ENCODE measurements around the gene ACTR10.
"Not testable (repeated sequence)": the region's sequence is repeated elsewhere in the genome, so short reads cannot be mapped to it uniquely, and the experiment has no call there.

The ACTR10 gene

DNA sequence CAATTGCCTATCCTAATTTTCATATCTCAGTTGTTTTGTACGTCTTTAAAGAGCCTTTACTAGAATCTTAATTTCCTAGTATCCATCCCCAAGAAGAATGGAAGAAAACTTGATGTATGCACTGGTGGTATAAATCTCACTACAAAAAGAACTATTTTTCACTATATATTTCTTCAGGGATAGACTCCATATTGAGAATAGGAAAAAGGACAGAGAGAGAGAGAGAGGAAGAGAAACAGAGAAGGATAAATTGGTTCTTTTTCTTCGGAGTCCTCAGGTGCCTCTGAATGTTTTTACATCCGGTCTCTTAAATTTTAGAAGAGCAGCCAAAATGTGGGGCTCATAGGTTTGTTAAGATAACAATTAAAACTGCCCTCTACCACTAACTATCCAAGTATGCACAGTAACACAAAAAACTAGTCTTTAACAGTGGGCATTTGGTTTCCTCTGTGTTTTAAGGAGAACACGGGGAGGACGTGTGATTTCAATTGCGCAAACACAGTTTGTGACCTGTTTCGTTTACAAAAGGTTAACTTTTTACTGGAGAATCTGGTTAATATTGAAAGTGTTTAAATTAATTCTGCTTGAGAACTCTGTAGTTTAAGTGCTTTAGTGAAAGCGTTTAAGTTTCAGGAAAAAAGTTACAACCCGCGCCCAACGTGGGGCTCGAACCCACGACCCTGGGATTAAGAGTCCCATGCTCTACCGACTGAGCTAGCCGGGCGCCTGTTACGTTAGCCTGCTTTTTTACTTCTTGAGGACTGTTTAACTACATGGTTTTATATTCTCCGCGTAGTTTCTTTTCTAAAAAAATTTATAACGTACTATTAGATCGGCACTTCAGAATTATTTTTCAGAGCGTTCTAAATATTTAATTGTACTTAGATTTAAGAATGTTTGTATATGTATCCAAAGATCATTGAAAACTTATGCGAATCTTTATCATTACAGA is 39.6 kb downstream of the ACTR10 start:
- H3K27me3 Mint-ChIP-seq = no peaks in the 10 kb centered on the region
- peak; percentile 23 for ATAC-seq (replicated peaks; ENCODE audit: extremely low read depth, poor library complexity, severe bottlenecking)
- peak; percentile 75 to 83 for DNase-seq (ENCODE audit: low spot score in 2 of 2)
- peaks cover 14% of the 10 kb centered on the region for H3K36me3 Mint-ChIP-seq (ENCODE audit: insufficient read depth)
- H3K9me3 Mint-ChIP-seq = no peaks in the 10 kb centered on the region
- no peak overlapping the region for H3K27ac Mint-ChIP-seq (ENCODE audit: low read depth)
- H3K4me3 Mint-ChIP-seq = no peak overlapping the region
- H3K4me1 Mint-ChIP-seq = peaks cover 13% of the 10 kb centered on the region

DNA sequence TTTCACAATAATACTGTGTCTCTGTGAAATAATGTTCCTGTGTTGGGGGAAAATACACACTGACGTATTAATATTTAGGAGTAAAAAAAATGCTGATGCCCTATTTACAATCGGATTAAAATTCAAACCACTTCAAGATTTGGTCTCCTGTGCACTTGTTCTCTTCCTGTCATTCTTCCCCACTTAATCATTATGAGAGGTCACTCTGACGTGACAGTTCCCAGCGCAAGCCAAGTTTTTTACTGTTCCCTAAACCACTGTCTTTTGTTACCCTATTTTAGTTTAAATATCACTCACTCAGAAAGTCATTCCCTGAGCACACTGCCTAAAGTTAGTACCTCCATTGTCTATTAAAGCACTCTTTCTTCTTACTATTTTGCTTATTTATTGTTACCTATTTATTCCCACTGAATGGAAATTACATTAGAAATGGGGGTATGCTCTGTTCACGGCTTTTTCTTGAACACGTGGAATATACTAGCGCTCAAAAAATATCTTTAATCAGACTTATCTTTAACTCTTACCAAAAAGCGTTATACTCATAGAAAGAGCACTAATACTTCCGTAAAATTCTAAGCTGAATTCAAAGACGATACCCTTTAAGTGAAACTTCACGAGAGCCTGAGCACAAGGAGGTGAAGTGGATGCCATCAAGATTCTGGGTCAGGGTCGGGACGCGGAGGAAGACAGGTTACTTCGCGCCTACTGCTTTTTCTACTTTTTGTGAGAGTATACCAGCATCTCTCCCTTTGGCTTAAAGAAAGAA is 44.0 kb downstream of the ACTR10 start:
- ATAC-seq (replicated peaks; ENCODE audit: extremely low read depth, poor library complexity, severe bottlenecking) (peak; percentile 44), DNase-seq (ENCODE audit: low spot score in 2 of 2) (no peak)
- H3K4me1 Mint-ChIP-seq = peaks cover 36% of the 10 kb centered on the region
- H3K27ac Mint-ChIP-seq (ENCODE audit: low read depth) = peak overlapping the region; percentile 99
- H3K36me3 Mint-ChIP-seq (ENCODE audit: insufficient read depth) = peaks cover 20% of the 10 kb centered on the region
- H3K27me3 Mint-ChIP-seq = no peaks in the 10 kb centered on the region
- H3K4me3 Mint-ChIP-seq = peak overlapping the region; percentile 98
- H3K9me3 Mint-ChIP-seq = no peaks in the 10 kb centered on the region

DNA sequence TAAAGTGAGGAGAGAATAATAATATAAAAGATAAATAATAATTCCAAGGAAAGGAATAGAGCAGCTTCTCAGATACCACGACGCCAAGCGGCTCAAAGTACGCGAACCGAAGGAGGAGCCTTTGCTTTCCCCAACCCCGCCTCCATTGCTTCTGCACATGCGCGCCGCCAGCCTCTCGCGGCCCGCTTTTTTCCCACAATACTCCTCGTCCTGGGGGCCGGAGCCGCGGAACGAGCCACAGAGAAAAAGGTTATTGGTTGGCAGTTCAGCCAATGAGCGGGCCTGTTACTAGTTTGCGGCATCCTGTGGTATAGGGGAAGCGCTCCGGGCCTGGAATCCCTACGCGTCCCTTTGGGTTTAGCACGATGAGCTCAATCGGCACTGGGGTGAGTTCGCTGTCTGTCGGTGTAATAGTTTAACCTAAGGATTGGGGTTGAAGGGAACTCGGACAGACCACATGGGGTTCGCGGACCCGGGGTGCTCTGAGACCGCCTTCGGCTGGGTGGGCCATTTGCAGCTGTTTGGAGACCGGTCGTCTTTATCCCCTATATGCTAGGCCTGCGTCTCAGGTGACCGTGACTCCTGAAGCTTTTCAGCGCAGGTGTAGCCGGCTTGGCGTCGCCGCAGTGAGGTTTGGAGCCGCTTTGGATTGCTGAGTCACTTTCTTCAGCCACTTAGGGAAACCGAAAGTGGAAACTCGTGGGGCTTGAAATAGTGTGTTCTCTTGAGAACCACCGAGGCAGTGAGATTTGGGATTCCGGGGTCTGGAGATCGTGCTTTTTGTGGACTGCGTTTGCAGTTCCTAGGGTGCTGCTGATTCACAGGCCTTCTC is 44.8 kb downstream of the ACTR10 start, which contains the start of gene PSMA3:
Gene PSMA3 (plus strand): TSS at position 288 of the 832 bp plus-strand sequence. CDS start 78 bp downstream, at position 366.
- Mint-ChIP-seq H3K27ac (ENCODE audit: low read depth) (peak within 1 kb of the TSS; percentile 99), H3K4me1 (peaks cover 36% of the 10 kb centered on the region), H3K4me3 (peak within 1 kb of the TSS; percentile 98), H3K27me3 (no peaks in the 10 kb centered on the region), H3K9me3 (no peaks in the 10 kb centered on the region), H3K36me3 (ENCODE audit: insufficient read depth) (peaks cover 21% of the 10 kb centered on the region)
- peak; percentile 92 for ATAC-seq (replicated peaks; ENCODE audit: extremely low read depth, poor library complexity, severe bottlenecking)
- DNase-seq (ENCODE audit: low spot score in 2 of 2) = peak; percentile 96

DNA sequence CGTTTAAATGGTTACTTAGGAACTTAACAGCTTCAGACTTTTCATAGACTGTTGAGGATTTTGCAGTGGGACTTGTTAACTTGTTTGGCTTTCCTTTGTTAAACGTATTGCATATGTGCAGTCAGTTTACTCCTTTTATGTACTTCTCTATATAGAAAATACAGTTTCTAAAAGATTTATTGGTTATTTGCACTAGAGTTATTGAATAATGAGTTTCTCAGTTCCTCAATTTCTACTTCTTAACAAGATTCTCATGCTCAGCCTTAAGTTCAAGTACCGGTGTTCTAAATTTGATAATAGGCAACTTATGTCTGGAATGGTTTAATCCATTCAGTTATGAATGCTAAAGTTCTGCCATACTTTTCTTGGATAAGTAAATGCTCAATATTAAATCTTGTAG is 45.6 kb downstream of the ACTR10 start:
- H3K9me3 Mint-ChIP-seq = no peaks in the 10 kb centered on the region
- peak overlapping the region; percentile 98 for H3K4me3 Mint-ChIP-seq
- no peak for DNase-seq (ENCODE audit: low spot score in 2 of 2)
- H3K4me1 Mint-ChIP-seq = peaks cover 35% of the 10 kb centered on the region
- H3K27ac Mint-ChIP-seq (ENCODE audit: low read depth) = peak overlapping the region; percentile 99
- peaks cover 26% of the 10 kb centered on the region for H3K36me3 Mint-ChIP-seq (ENCODE audit: insufficient read depth)
- H3K27me3 Mint-ChIP-seq = no peaks in the 10 kb centered on the region
- no peak for ATAC-seq (replicated peaks; ENCODE audit: extremely low read depth, poor library complexity, severe bottlenecking)

DNA sequence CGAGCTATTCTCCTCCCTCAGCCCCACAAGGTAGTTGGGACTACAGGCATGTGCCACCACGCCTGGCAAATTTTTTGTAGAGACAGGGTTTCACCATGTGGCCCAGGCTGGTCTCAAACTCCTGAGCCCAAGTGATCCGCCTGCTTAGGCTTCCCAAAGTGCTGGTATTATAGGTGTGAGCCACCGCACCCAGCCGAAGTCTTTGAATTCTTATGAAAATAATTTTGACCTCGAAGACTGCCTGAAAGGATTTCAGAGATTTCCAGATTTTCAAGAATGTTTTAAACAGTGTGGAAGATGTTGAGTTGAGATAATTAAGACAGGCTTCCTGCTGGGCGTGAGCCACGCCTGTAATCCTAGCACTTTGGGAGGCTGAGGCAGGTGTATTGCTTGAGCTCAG is 49.7 kb downstream of the ACTR10 start:
- Mint-ChIP-seq H3K4me1 (peaks cover 39% of the 10 kb centered on the region), H3K27ac (ENCODE audit: low read depth) (no peak overlapping the region), H3K27me3 (no peaks in the 10 kb centered on the region), H3K4me3 (no peak overlapping the region), H3K9me3 (no peaks in the 10 kb centered on the region), H3K36me3 (ENCODE audit: insufficient read depth) (peaks cover 43% of the 10 kb centered on the region)
- ATAC-seq (replicated peaks; ENCODE audit: extremely low read depth, poor library complexity, severe bottlenecking) (no peak), DNase-seq (ENCODE audit: low spot score in 2 of 2) (no peak)

DNA sequence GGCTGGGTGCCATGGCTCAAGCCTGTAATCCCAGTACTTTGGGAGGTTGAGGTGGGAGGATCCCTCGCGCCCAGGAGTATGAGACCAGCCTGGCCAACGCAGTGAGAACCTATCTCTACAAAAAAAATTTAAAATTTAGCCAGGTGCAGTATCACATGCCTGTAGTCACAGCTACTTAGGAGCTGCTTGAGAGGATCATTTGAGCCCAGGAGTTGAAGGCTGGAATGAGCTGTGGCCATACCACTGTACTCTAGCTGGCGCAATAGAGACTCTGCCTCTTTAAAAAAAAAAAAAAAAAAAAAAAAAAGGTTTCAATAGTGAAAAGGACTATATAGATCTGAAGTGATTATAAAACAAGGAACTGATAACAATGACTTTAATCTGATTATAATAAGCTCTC is 58.2 kb downstream of the ACTR10 start:
- ATAC-seq (replicated peaks; ENCODE audit: extremely low read depth, poor library complexity, severe bottlenecking) (no peak), DNase-seq (ENCODE audit: low spot score in 2 of 2) (no peak)
- Mint-ChIP-seq H3K36me3 (ENCODE audit: insufficient read depth) (peaks cover 70% of the 10 kb centered on the region), H3K4me1 (peaks cover 7% of the 10 kb centered on the region), H3K9me3 (no peaks in the 10 kb centered on the region), H3K27me3 (no peaks in the 10 kb centered on the region), H3K27ac (ENCODE audit: low read depth) (no peak overlapping the region), H3K4me3 (no peak overlapping the region)

DNA sequence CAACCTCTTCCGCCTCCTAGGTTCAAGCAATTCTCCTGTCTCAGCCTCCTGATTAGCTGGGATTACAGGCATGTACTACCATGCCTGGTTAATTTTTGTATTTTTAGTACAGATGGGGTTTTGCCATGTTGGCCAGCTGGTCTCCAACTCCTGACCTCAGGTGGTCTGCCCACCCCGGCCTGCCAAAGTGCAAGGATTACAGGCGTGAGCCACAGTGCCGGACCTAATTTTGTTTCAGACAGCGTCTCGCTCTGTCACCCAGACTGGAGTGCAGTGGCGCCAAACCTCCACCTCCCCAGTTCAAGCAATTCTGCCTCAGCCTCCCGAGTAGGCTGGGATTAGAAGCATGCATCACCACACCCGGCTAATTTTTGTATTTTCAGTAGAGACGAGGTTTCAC is 62.1 kb downstream of the ACTR10 start:
- H3K27me3 Mint-ChIP-seq; H3K9me3 Mint-ChIP-seq; H3K27ac Mint-ChIP-seq (ENCODE audit: low read depth); H3K4me1 Mint-ChIP-seq; ATAC-seq (replicated peaks; ENCODE audit: extremely low read depth, poor library complexity, severe bottlenecking); H3K4me3 Mint-ChIP-seq; DNase-seq (ENCODE audit: low spot score in 2 of 2): not testable (repeated sequence)
- H3K36me3 Mint-ChIP-seq (ENCODE audit: insufficient read depth) = peaks cover 72% of the 10 kb centered on the region

DNA sequence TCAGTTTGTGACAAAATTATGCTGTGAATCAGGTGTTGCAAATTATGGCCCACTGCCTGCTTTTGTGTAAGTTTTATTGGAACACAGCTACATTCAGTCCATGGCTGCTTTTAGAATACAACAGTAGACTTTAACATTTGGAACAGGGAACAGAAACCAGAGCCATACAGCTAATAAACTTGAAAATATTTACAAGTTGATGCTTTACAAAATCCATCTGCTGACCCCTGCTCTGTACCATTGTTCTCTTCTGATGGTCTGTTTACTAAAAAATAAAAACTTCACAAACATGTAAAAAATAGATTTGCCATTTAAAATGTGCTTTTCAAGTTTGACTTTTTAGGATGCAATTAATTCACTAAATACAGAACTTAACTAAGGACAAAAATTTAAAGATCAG is 65.5 kb downstream of the ACTR10 start:
- Mint-ChIP-seq H3K27ac (ENCODE audit: low read depth) (peak overlapping the region; percentile 41), H3K4me1 (no peaks in the 10 kb centered on the region), H3K9me3 (no peaks in the 10 kb centered on the region), H3K4me3 (no peak overlapping the region), H3K36me3 (ENCODE audit: insufficient read depth) (peaks cover 68% of the 10 kb centered on the region), H3K27me3 (no peaks in the 10 kb centered on the region)
- ATAC-seq (replicated peaks; ENCODE audit: extremely low read depth, poor library complexity, severe bottlenecking) (no peak), DNase-seq (ENCODE audit: low spot score in 2 of 2) (no peak)

DNA sequence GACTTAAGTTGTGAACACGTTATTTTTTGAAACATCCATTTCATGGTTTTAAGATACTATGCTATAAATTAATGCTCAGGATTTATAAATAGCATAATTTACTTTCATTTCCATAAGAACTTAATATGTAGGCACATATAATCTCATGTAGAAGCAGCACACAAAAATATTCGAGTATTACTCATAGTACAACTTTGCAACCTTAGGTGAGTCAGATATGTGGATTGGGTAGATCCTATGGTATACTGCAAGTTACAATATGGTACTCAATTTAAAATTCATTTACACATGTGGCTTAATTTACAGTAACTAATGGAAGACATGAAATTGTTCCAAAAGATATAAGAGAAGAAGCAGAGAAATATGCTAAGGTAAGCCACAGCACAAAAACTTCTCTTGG is 70.7 kb downstream of the ACTR10 start:
- Mint-ChIP-seq H3K4me1 (peaks cover 16% of the 10 kb centered on the region), H3K36me3 (ENCODE audit: insufficient read depth) (peaks cover 67% of the 10 kb centered on the region), H3K27ac (ENCODE audit: low read depth) (no peak overlapping the region), H3K27me3 (no peaks in the 10 kb centered on the region), H3K4me3 (no peak overlapping the region), H3K9me3 (no peaks in the 10 kb centered on the region)
- ATAC-seq (replicated peaks; ENCODE audit: extremely low read depth, poor library complexity, severe bottlenecking) (no peak), DNase-seq (ENCODE audit: low spot score in 2 of 2) (no peak)

DNA sequence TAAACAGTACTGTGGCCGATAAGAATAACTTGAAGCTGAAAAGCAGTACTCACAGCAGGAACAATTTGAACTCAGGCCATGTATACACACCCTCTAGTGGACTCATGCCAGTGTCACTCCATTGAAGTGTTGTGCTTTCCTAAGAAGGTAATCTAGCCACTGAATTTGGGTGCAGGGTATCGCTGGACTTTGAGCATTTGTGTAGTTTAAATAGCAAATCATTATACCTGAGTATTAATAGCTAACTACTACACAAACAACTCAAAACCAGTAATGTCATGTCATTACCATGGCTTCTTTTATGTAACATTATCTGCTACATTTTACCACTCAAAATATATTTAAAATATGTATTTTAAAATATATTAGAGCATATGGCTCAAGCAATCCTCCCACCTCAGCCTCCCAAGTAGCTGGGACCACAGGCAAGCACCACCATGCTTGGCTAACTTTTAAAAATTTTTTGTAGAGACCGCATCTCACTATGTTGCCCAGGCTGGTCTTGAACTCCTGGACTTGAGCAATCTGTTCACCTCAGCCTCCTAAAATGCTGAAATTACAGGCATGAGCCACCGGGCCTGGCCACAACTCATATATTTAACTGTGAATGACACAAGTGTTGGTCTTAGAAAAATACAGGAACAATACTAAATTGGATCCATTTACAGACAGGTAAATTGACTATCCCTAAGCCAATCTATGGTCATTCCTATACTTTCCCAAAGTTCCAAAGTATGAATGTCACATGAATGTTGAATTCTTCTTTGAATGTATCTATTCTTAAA is 72.8 kb downstream of the ACTR10 start:
- Mint-ChIP-seq H3K4me3 (no peak overlapping the region), H3K27me3 (no peaks in the 10 kb centered on the region), H3K9me3 (no peaks in the 10 kb centered on the region), H3K36me3 (ENCODE audit: insufficient read depth) (peaks cover 59% of the 10 kb centered on the region), H3K4me1 (peaks cover 26% of the 10 kb centered on the region), H3K27ac (ENCODE audit: low read depth) (no peak overlapping the region)
- ATAC-seq (replicated peaks; ENCODE audit: extremely low read depth, poor library complexity, severe bottlenecking) (no peak), DNase-seq (ENCODE audit: low spot score in 2 of 2) (no peak)

DNA sequence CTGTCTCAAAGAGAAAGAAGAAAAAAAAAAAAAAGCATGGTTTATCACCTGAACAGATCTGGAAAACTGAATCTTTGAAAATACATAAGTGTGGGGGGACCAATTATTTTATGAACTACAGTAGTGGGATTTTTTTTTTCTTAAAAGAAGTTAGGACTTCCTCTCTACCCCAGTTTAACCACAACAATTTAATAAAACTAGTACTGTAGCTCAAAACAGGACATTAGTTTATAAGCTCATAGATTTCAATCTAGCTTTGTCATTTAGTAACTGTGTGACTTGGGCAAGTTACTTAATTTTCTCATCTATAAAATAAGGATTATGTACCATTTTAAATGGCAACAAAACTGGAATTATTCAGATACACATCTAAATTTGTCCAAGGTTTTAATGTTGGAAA is 74.9 kb downstream of the ACTR10 start:
- peaks cover 64% of the 10 kb centered on the region for H3K36me3 Mint-ChIP-seq (ENCODE audit: insufficient read depth)
- H3K27me3 Mint-ChIP-seq = no peaks in the 10 kb centered on the region
- peak overlapping the region; percentile 22 for H3K4me3 Mint-ChIP-seq
- H3K4me1 Mint-ChIP-seq = peaks cover 33% of the 10 kb centered on the region
- no peaks in the 10 kb centered on the region for H3K9me3 Mint-ChIP-seq
- peak overlapping the region; percentile 77 for H3K27ac Mint-ChIP-seq (ENCODE audit: low read depth)
- ATAC-seq (replicated peaks; ENCODE audit: extremely low read depth, poor library complexity, severe bottlenecking) (peak; percentile 38), DNase-seq (ENCODE audit: low spot score in 2 of 2) (no peak)
